ENCODE results near the gene FHOD3. TPM values are rescaled to one million over a fixed set of nuclear protein-coding genes. Genes with fewer than 3 reads are reported as not detected.

The FHOD3 gene
- total RNA-seq, 2 donors from 2014 or later = 2.8 to 3.1 TPM

GRCh38 chr18:36543030-36543429 lies 245.5 kb downstream of the FHOD3 start:
- 94 to 96% methylated on average over 2 of the region's 2 CpGs for WGBS, 2 experiments (ENCODE audit: insufficient coverage in 1 of 2, insufficient read length in 1 of 2)
- no peak overlapping the region for H3K27ac Mint-ChIP-seq

GRCh38 chr18:36543991-36544725 lies 246.6 kb downstream of the FHOD3 start:
- H3K27ac ChIP-seq (ENCODE audit: low read depth, low read length) = no peak overlapping the region
- H3K4me1 ChIP-seq (ENCODE audit: control insufficient read depth, insufficient read depth, low read length) = no peaks in the 10 kb centered on the region
- TF ChIP-seq CTCF (conservative IDR thresholded peaks at IDR 0.05) = no peak
- no peak overlapping the region for H3K9ac ChIP-seq (ENCODE audit: extremely low read depth, low read length, poor library complexity, severe bottlenecking)
- peaks cover 1% of the 10 kb centered on the region for H3K9me3 Mint-ChIP-seq
- H3K4me3 Mint-ChIP-seq = no peak overlapping the region
- no peaks in the 10 kb centered on the region for H3K27me3 Mint-ChIP-seq (ENCODE audit: insufficient read depth)
- no peaks in the 10 kb centered on the region for H3K36me3 Mint-ChIP-seq (ENCODE audit: low read depth)
- DNase-seq = no peak
- H3K9me3 ChIP-seq (ENCODE audit: control insufficient read depth, low read length) = no peaks in the 10 kb centered on the region
- 91 to 97% methylated on average over 11 to 15 of the region's 15 CpGs for WGBS, 2 experiments (ENCODE audit: insufficient coverage in 1 of 2, insufficient read length in 1 of 2)
- no peaks in the 10 kb centered on the region for H3K27me3 ChIP-seq (ENCODE audit: control insufficient read depth, insufficient read depth, low read length, poor library complexity, severe bottlenecking)
- H3K27ac Mint-ChIP-seq = no peak overlapping the region
- peaks cover 6% of the 10 kb centered on the region for H3K4me1 Mint-ChIP-seq
- no peak overlapping the region for H3K4me3 ChIP-seq (ENCODE audit: low read length)
- H3K36me3 ChIP-seq (ENCODE audit: control insufficient read depth, insufficient read depth, low read length) = no peaks in the 10 kb centered on the region

More at GRCh38 chr18:36543030-36543429, 245.5 kb downstream of the FHOD3 start:
- Histone ChIP-seq H3K27me3 (ENCODE audit: control insufficient read depth, insufficient read depth, low read length, poor library complexity, severe bottlenecking) (no peaks in the 10 kb centered on the region), H3K4me1 (ENCODE audit: control insufficient read depth, insufficient read depth, low read length) (no peaks in the 10 kb centered on the region), H3K9ac (ENCODE audit: extremely low read depth, low read length, poor library complexity, severe bottlenecking) (no peak overlapping the region), H3K27ac (ENCODE audit: low read depth, low read length) (no peak overlapping the region), H3K36me3 (ENCODE audit: control insufficient read depth, insufficient read depth, low read length) (no peaks in the 10 kb centered on the region), H3K4me3 (ENCODE audit: low read length) (no peak overlapping the region), H3K9me3 (ENCODE audit: control insufficient read depth, low read length) (no peaks in the 10 kb centered on the region)
- DNase-seq = no peak
- Mint-ChIP-seq H3K4me3 (no peak overlapping the region), H3K27me3 (ENCODE audit: insufficient read depth) (no peaks in the 10 kb centered on the region), H3K9me3 (peaks cover 1% of the 10 kb centered on the region), H3K4me1 (peaks cover 6% of the 10 kb centered on the region), H3K36me3 (ENCODE audit: low read depth) (no peaks in the 10 kb centered on the region)
- no peak for TF ChIP-seq CTCF (conservative IDR thresholded peaks at IDR 0.05)

GRCh38 chr18:36545821-36546427 lies 248.4 kb downstream of the FHOD3 start:
- no peak overlapping the region for H3K9ac ChIP-seq (ENCODE audit: extremely low read depth, low read length, poor library complexity, severe bottlenecking)
- H3K4me1 ChIP-seq (ENCODE audit: control insufficient read depth, insufficient read depth, low read length) = no peaks in the 10 kb centered on the region
- H3K36me3 ChIP-seq (ENCODE audit: control insufficient read depth, insufficient read depth, low read length) = no peaks in the 10 kb centered on the region
- H3K27ac ChIP-seq (ENCODE audit: low read depth, low read length) = no peak overlapping the region
- Mint-ChIP-seq H3K4me3 (no peak overlapping the region), H3K36me3 (ENCODE audit: low read depth) (no peaks in the 10 kb centered on the region), H3K27me3 (ENCODE audit: insufficient read depth) (no peaks in the 10 kb centered on the region), H3K27ac (no peak overlapping the region), H3K9me3 (peaks cover 1% of the 10 kb centered on the region), H3K4me1 (peaks cover 6% of the 10 kb centered on the region)
- 82 to 92% methylated on average over 4 to 6 of the region's 6 CpGs for WGBS, 2 experiments (ENCODE audit: insufficient coverage in 1 of 2, insufficient read length in 1 of 2)
- H3K27me3 ChIP-seq (ENCODE audit: control insufficient read depth, insufficient read depth, low read length, poor library complexity, severe bottlenecking) = no peaks in the 10 kb centered on the region
- H3K9me3 ChIP-seq (ENCODE audit: control insufficient read depth, low read length) = no peaks in the 10 kb centered on the region
- TF ChIP-seq CTCF (conservative IDR thresholded peaks at IDR 0.05) = no peak
- DNase-seq = no peak
- no peak overlapping the region for H3K4me3 ChIP-seq (ENCODE audit: low read length)
